Renal cortex interstitium (tissue), 11 donors: ENCODE measurements around the gene CACNA2D1. TPM values are rescaled to one million over a fixed set of nuclear protein-coding genes. Genes with fewer than 3 reads are reported as not detected.
"Not testable (repeated sequence)": the region's sequence is repeated elsewhere in the genome, so short reads cannot be mapped to it uniquely, and the experiment has no call there.

Experiments used
- DNase-seq, 11 donors: peaks; one replicate each; pipeline ENCODE4 v3.0.0-alpha.2; 2013; ENCODE audit warnings: low read depth in 9 of 11, low spot score in 4 of 11; ENCODE audit errors: extremely low read depth in 1 of 11
- polyA plus RNA-seq, 3 donors: library from polyadenylated mRNA; unstranded; fragments of 120-200 nt; gene quantifications; one replicate each; pipeline ENCODE4 v1.2.1, GENCODE V29; 2013; ENCODE audit not compliant: insufficient read length in 3 of 3

Gene CACNA2D1
- polyA plus RNA-seq, 3 donors, result 28.2 to 30.7 (median 30.2) TPM

GRCh38 chr7:82441669-82442478 is 1.7 kb downstream of the CACNA2D1 start:
- no peak for DNase-seq

- DNase-seq, result no peak
These were observed 5.1 kb downstream of the CACNA2D1 start for GRCh38 chr7:82438521-82438920.

GRCh38 chr7:82435769-82436168 is 7.8 kb downstream of the CACNA2D1 start:
- DNase-seq, result no peak

- no peak for DNase-seq
These were observed 9.1 kb downstream of the CACNA2D1 start for GRCh38 chr7:82434275-82435022.

- DNase-seq, result no peak
These were observed 10.1 kb downstream of the CACNA2D1 start for GRCh38 chr7:82433507-82433906.

- not testable (repeated sequence) for DNase-seq
These were observed 10.8 kb downstream of the CACNA2D1 start for GRCh38 chr7:82432743-82433142.

- DNase-seq, result no peak
These were observed 12.8 kb downstream of the CACNA2D1 start for GRCh38 chr7:82430500-82431465.

GRCh38 chr7:82429408-82429807 is 14.2 kb downstream of the CACNA2D1 start:
- DNase-seq, result no peak

GRCh38 chr7:82428186-82428961 is 15.2 kb downstream of the CACNA2D1 start:
- DNase-seq, result no peak

- DNase-seq, result no peak
These were observed 20.1 kb downstream of the CACNA2D1 start for GRCh38 chr7:82423446-82423845.

GRCh38 chr7:82419200-82419599 is 24.4 kb downstream of the CACNA2D1 start:
- peak in 4 of 11 donors; percentile 12 to 27 (median 15) for DNase-seq

- DNase-seq, result no peak
These were observed 25.7 kb downstream of the CACNA2D1 start for GRCh38 chr7:82417898-82418297.

- no peak for DNase-seq
These were observed 27.2 kb downstream of the CACNA2D1 start for GRCh38 chr7:82416402-82416801.

GRCh38 chr7:82414389-82414788 is 29.2 kb downstream of the CACNA2D1 start:
- DNase-seq, result no peak

- no peak for DNase-seq
These were observed 30.3 kb downstream of the CACNA2D1 start for GRCh38 chr7:82413237-82413636.

GRCh38 chr7:82411732-82412131 is 31.8 kb downstream of the CACNA2D1 start:
- no peak for DNase-seq

- no peak for DNase-seq
These were observed 33.1 kb downstream of the CACNA2D1 start for GRCh38 chr7:82410461-82410860.

GRCh38 chr7:82406937-82407336 is 36.6 kb downstream of the CACNA2D1 start:
- DNase-seq, result no peak

GRCh38 chr7:82405301-82405700 is 38.3 kb downstream of the CACNA2D1 start:
- no peak for DNase-seq
